Chondrocyte (in vitro differentiated cells): ENCODE data around the gene ZIM2. TPM values are rescaled to one million over a fixed set of nuclear protein-coding genes. Genes with fewer than 3 reads are reported as not detected.

Experiments used
- DNase-seq: peaks from one replicate; pipeline ENCODE4 v3.0.0; 2021; ENCODE audit warnings: mixed read lengths, low spot score
- H3K27ac Mint-ChIP-seq: one replicate; pipeline ENCODE4 v1.8.0; 2021; ENCODE audit warnings: mild to moderate bottlenecking, moderate library complexity, mixed read lengths; ENCODE audit not compliant: unreplicated experiment
- H3K27me3 Mint-ChIP-seq: 2 replicates; pipeline ENCODE4 v1.8.0; 2021; ENCODE audit warnings: low read depth, mixed read lengths
- H3K36me3 Mint-ChIP-seq: 2 replicates; pipeline ENCODE4 v1.8.0; 2021; ENCODE audit warnings: low read depth, mixed read lengths
- H3K4me1 Mint-ChIP-seq: 2 replicates; pipeline ENCODE4 v1.8.0; 2021; ENCODE audit warnings: low read depth, mild to moderate bottlenecking, mixed read lengths
- H3K4me3 Mint-ChIP-seq: one replicate; pipeline ENCODE4 v1.8.0; 2021; ENCODE audit warnings: mild to moderate bottlenecking, moderate library complexity, mixed read lengths; ENCODE audit not compliant: unreplicated experiment
- H3K9me3 Mint-ChIP-seq: 2 replicates; pipeline ENCODE4 v1.8.0; 2021; ENCODE audit warnings: low read depth, mixed read lengths
- total RNA-seq: library from RNA; stranded (reverse); gene quantifications from 3 replicates; pipeline ENCODE4 v1.2.1, GENCODE V29; 2021
- TF ChIP-seq, protein P1 (sequence below): fragments of 200-600 bp; sonication (generic); IDR thresholded peaks from 2 replicates; pipeline ENCODE4 v1.5.0; 2021; ENCODE audit warnings: antibody characterized with exemption, mild to moderate bottlenecking, moderate library complexity

ZIM2 gene
- total RNA-seq, 1 donor from 2014 or later, result not detected

DNA sequence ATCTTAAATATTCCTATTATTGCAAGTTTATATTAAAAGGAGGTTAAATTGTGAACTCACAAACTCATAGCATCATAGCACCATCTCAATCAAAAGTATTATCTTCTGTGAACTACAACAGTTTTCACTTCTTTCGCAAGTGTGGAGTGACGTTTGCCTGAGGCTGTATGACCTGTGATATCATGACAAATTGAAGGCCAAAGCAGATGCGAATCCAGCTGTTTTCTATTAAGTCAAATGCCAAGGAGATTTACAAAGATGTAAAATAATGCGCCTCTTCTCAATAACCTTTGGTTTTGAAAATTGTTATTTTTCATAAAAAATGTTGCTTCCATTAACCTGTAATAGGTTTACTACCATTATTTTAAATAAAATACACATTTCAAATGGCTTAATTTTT is 7.6 kb upstream of the ZIM2 start:
- H3K9me3 Mint-ChIP-seq, result peaks cover 59% of the 10 kb centered on the region
- no peaks in the 10 kb centered on the region for H3K27me3 Mint-ChIP-seq
- DNase-seq, result no peak
- peaks cover 2% of the 10 kb centered on the region for H3K36me3 Mint-ChIP-seq
- H3K4me3 Mint-ChIP-seq, result no peak overlapping the region
- TF ChIP-seq, protein P1, sequence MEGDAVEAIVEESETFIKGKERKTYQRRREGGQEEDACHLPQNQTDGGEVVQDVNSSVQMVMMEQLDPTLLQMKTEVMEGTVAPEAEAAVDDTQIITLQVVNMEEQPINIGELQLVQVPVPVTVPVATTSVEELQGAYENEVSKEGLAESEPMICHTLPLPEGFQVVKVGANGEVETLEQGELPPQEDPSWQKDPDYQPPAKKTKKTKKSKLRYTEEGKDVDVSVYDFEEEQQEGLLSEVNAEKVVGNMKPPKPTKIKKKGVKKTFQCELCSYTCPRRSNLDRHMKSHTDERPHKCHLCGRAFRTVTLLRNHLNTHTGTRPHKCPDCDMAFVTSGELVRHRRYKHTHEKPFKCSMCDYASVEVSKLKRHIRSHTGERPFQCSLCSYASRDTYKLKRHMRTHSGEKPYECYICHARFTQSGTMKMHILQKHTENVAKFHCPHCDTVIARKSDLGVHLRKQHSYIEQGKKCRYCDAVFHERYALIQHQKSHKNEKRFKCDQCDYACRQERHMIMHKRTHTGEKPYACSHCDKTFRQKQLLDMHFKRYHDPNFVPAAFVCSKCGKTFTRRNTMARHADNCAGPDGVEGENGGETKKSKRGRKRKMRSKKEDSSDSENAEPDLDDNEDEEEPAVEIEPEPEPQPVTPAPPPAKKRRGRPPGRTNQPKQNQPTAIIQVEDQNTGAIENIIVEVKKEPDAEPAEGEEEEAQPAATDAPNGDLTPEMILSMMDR, result no peak
- no peaks in the 10 kb centered on the region for H3K4me1 Mint-ChIP-seq
- no peak overlapping the region for H3K27ac Mint-ChIP-seq

DNA sequence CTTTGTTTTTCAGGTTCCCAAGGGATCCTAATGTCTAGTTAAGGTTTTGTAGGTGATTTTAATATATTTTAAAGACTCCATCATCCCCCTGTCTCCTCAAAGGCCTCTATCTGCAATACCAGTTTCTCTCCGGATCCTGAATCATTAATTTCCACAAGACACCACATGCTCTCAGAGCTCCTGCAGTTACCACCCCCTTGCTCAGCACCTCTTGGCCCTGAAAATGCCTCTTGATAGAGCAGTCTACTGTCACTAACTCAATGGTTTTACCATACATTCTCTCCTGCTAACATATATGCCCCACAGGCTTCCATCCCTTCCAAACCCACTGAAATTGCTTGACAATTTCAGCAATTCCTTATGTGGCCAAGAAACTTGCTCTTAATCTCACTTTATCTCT is 1.9 kb upstream of the ZIM2 start:
- TF ChIP-seq, protein P1, result no peak
- Mint-ChIP-seq H3K9me3 (peaks cover 32% of the 10 kb centered on the region), H3K4me3 (no peak overlapping the region), H3K27ac (no peak overlapping the region), H3K4me1 (no peaks in the 10 kb centered on the region), H3K36me3 (no peaks in the 10 kb centered on the region), H3K27me3 (no peaks in the 10 kb centered on the region)
- no peak for DNase-seq

DNA sequence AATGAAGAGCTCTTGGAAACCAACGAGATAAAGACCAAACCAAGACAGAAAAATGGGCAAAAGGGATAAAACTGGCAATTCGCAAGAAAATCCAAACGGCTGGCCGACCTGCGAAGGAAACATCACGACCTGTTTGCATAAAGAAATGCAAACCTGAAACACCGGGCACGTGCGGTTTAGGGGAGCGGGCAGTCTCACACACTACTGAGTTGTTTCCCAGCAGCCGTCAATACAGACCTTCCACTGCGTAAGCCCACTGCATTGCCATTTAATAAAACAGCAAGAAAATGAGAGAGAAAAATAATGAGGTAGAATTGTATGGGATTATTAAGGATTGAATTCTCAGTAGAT is 642 bp upstream of the ZIM2 start:
- no peaks in the 10 kb centered on the region for H3K4me1 Mint-ChIP-seq

DNA sequence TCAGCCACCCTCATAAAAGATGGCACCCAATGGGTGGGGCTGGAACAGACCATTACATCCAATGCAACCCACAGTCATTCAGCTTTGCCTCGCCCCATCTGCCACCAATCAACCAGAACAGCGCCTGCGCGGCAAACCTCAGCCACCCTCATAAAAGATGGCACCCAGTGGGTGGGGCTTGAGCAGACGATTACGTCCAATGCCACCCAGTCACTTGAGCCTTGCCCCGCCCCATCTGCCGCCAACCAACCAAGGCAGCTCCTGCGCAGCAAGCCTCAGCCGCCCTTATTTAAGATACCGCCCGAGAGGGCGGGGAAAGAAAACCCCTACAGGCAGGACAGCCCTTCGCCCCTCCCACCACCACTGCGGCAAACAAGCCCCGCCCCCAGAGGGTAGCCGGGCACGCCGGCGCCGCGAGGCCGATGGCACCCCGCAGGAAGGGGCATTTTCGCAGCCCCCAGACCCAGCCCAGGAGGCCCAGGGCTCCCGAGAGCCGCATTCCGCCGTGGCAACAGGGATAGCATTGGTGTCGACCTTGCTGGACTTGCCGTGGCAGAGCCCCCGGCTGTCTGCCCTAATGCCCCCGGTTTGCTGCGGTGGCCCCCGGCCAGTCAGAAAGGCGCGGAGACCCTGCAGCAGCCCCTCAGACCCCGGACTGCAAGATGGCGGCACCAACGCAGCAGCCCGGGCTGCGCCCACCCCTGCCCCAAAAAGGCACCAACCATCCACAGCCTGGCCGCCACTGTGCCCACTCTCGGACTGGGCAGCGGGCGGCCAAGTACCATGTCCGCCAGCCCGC is 675 bp downstream of the ZIM2 start:
- Mint-ChIP-seq H3K27ac (no peak overlapping the region), H3K36me3 (peaks cover 1% of the 10 kb centered on the region), H3K4me3 (no peak overlapping the region), H3K27me3 (no peaks in the 10 kb centered on the region), H3K9me3 (peaks cover 35% of the 10 kb centered on the region), H3K4me1 (no peaks in the 10 kb centered on the region)
- DNase-seq, result no peak
- TF ChIP-seq, protein P1, result no peak

More for the DNA sequence above, 642 bp upstream of the ZIM2 start:
- DNase-seq, result no peak
- H3K27ac Mint-ChIP-seq, result no peak overlapping the region
- TF ChIP-seq, protein P1, result no peak
- peaks cover 29% of the 10 kb centered on the region for H3K9me3 Mint-ChIP-seq
- H3K4me3 Mint-ChIP-seq, result no peak overlapping the region
- no peaks in the 10 kb centered on the region for H3K27me3 Mint-ChIP-seq
- H3K36me3 Mint-ChIP-seq, result no peaks in the 10 kb centered on the region

DNA sequence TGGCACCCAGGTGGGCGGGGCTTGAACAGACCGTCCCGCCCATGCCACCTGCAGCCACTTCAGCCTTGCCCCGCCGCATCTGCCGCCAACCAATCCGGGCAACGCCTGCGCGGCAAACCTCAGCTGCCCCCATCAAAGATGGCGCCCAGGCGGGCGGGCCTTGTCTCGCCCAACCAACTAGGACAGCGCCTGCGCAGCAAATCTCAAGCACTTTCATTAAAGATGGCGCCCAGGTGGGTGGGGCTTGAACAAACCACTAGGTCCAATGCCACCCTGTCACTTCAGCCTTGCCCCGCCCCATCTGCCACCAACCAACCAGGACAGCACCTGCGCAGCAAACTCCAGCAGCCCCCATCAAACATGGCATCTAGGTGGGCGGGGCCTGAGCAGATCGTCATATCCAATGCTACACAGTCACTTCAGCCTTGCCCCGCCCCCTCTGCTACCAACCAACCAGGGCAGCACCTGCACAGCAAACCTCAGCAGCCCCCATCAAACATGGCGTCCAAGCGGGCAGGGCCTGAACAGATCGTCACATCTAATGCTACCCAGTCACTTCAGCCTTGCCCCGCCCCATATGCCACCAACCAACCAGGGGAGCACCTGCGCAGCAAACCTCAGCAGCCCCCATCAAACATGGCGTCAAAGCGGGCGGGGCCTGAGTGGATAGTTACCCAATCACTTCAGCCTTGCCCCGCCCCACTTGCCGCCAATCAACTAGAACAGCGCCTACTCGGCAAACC is 1.4 kb downstream of the ZIM2 start:
- no peaks in the 10 kb centered on the region for H3K4me1 Mint-ChIP-seq
- no peaks in the 10 kb centered on the region for H3K27me3 Mint-ChIP-seq
- no peak overlapping the region for H3K4me3 Mint-ChIP-seq
- no peak overlapping the region for H3K27ac Mint-ChIP-seq
- no peak for DNase-seq
- peaks cover 43% of the 10 kb centered on the region for H3K9me3 Mint-ChIP-seq
- H3K36me3 Mint-ChIP-seq, result peaks cover 1% of the 10 kb centered on the region
- TF ChIP-seq, protein P1, result no peak
